Natural killer cell (primary cell): ENCODE results near the gene COPZ2. TPM values are rescaled to one million over a fixed set of nuclear protein-coding genes. Genes with fewer than 3 reads are reported as not detected.

Source experiments
- ATAC-seq, 3 donors: fragments of 150-1000 bp in 2 of 3; fragments of 200-7000 bp in 1 of 3; cut with Tn5 transposase; 1 replicate in 1 of 3; 2 replicates in 2 of 3; pipeline ENCODE4 v1.10.0; 2021; ENCODE audit warnings: mild to moderate bottlenecking in 2 of 3, moderate library complexity in 2 of 3
- DNase-seq, 2 donors: peaks; one replicate each; pipeline versions ENCODE4 v3.0.0 to v3.0.0-alpha.2; 2013 to 2021; ENCODE audit warnings: mixed read lengths in 1 of 2
- H3K27ac ChIP-seq: one replicate; pipeline ENCODE4 v1.5.1; 2013; ENCODE audit warnings: mild to moderate bottlenecking, low read length
- H3K27me3 ChIP-seq: one replicate; pipeline ENCODE4 v1.6.1; 2013; ENCODE audit warnings: low read length; ENCODE audit not compliant: control insufficient read depth, insufficient read depth
- H3K36me3 ChIP-seq: one replicate; pipeline ENCODE4 v1.6.1; 2013; ENCODE audit warnings: low read length; ENCODE audit not compliant: control insufficient read depth, insufficient read depth
- H3K4me1 ChIP-seq: one replicate; pipeline ENCODE4 v1.6.1; 2013; ENCODE audit warnings: low read length; ENCODE audit not compliant: control insufficient read depth, insufficient read depth
- H3K4me3 ChIP-seq: one replicate; pipeline ENCODE4 v1.5.1; 2013; ENCODE audit warnings: low read length
- H3K9me3 ChIP-seq: one replicate; pipeline ENCODE4 v1.6.1; 2013; ENCODE audit warnings: low read length; ENCODE audit not compliant: control insufficient read depth, insufficient read depth
- H3K27ac Mint-ChIP-seq, 2 donors: one replicate each; pipeline ENCODE4 v1.8.0; 2022; ENCODE audit warnings: mild to moderate bottlenecking in 2 of 2, mixed read lengths in 2 of 2, moderate library complexity in 1 of 2
- H3K27me3 Mint-ChIP-seq, 2 donors: one replicate each; pipeline ENCODE4 v1.8.0; 2022; ENCODE audit warnings: low read depth in 2 of 2, mixed read lengths in 2 of 2
- H3K36me3 Mint-ChIP-seq: one replicate; pipeline ENCODE4 v1.8.0; 2022; ENCODE audit warnings: mixed read lengths
- H3K4me1 Mint-ChIP-seq, 2 donors: one replicate each; pipeline ENCODE4 v1.8.0; 2022; ENCODE audit warnings: mixed read lengths in 2 of 2
- H3K4me3 Mint-ChIP-seq: one replicate; pipeline ENCODE4 v1.8.0; 2022; ENCODE audit warnings: mild to moderate bottlenecking, moderate library complexity, mixed read lengths
- H3K9me3 Mint-ChIP-seq, 2 donors: one replicate each; pipeline ENCODE4 v1.8.0; 2022; ENCODE audit warnings: mixed read lengths in 2 of 2
- CTCF ChIP-seq: fragments of 200-600 bp; IDR thresholded peaks from one replicate; pipeline ENCODE4 v1.8.0; 2022; ENCODE audit warnings: antibody characterized with exemption
- WGBS: methylation state at CpG from one replicate; pipeline ENCODE4 v1.1.7; 2013; ENCODE audit warnings: missing lambda C conversion rate; ENCODE audit not compliant: insufficient coverage; 5-methylcytosine and 5-hydroxymethylcytosine counted together
- intact Hi-C: fragments of 100-400 bp; cut with micrococcal nuclease; formaldehyde crosslinking; loops from one replicate; pipeline ENCODE4 v1.14.2; 2022
- total RNA-seq, 4 donors: library from RNA; stranded (reverse); fragments of 120-200 nt in 1 of 4; gene quantifications; one replicate each; pipeline versions ENCODE4 v1.2.3 to v1.2.4, GENCODE V29; 2013 to 2022

Gene COPZ2
- total RNA-seq, 3 donors from 2014 or later (not counting 1 experiment from before 2014, with no cell fraction given), result 15.9 to 19.1 (median 16.5) TPM

- H3K4me1 Mint-ChIP-seq, result peaks cover 20 to 38% of the 10 kb centered on the region in 2 donors
- ATAC-seq (no peak), DNase-seq (no peak)
- H3K27me3 Mint-ChIP-seq, result no peaks in the 10 kb centered on the region
- Histone ChIP-seq H3K4me3 (no peak overlapping the region), H3K36me3 (peaks cover 75% of the 10 kb centered on the region), H3K4me1 (peaks cover 17% of the 10 kb centered on the region), H3K9me3 (no peaks in the 10 kb centered on the region), H3K27ac (no peak overlapping the region), H3K27me3 (no peaks in the 10 kb centered on the region)
- no peaks in the 10 kb centered on the region for H3K9me3 Mint-ChIP-seq
- WGBS, result 97% methylated on average over 4 of the region's 4 CpGs
- TF ChIP-seq CTCF, result no peak
- H3K36me3 Mint-ChIP-seq, result no peaks in the 10 kb centered on the region
- no peak overlapping the region for H3K4me3 Mint-ChIP-seq
- intact Hi-C loops, result no loop called here
- H3K27ac Mint-ChIP-seq, result no peak overlapping the region
Measured at GRCh38 chr17:48057626-48058025, 20.0 kb upstream of the COPZ2 start.

GRCh38 chr17:48056879-48057278, 19.3 kb upstream of the COPZ2 start:
- Histone ChIP-seq H3K36me3 (peaks cover 73% of the 10 kb centered on the region), H3K27ac (no peak overlapping the region), H3K4me1 (peaks cover 24% of the 10 kb centered on the region), H3K4me3 (no peak overlapping the region), H3K27me3 (no peaks in the 10 kb centered on the region), H3K9me3 (no peaks in the 10 kb centered on the region)
- no peak for TF ChIP-seq CTCF
- intact Hi-C loops, result no loop called here
- H3K9me3 Mint-ChIP-seq, result no peaks in the 10 kb centered on the region
- ATAC-seq, result no peak
- H3K27ac Mint-ChIP-seq, result peak overlapping the region in 1 of 2 donors; percentile 54
- WGBS, result 95% methylated on average over 2 of the region's 2 CpGs
- peaks cover 25 to 45% of the 10 kb centered on the region in 2 donors for H3K4me1 Mint-ChIP-seq
- H3K36me3 Mint-ChIP-seq, result no peaks in the 10 kb centered on the region
- no peak overlapping the region for H3K4me3 Mint-ChIP-seq
- no peak for DNase-seq
- H3K27me3 Mint-ChIP-seq, result no peaks in the 10 kb centered on the region

GRCh38 chr17:48056246-48056745, 18.7 kb upstream of the COPZ2 start:
- no peak for TF ChIP-seq CTCF
- no peak overlapping the region for H3K4me3 Mint-ChIP-seq
- no peak overlapping the region for H3K27ac ChIP-seq
- ATAC-seq (no peak), DNase-seq (no peak)
- no peaks in the 10 kb centered on the region for H3K9me3 ChIP-seq
- no peak overlapping the region for H3K4me3 ChIP-seq
- H3K4me1 ChIP-seq, result peaks cover 28% of the 10 kb centered on the region
- no peaks in the 10 kb centered on the region for H3K27me3 ChIP-seq
- intact Hi-C loops, result no loop called here
- peaks cover 72% of the 10 kb centered on the region for H3K36me3 ChIP-seq
- H3K9me3 Mint-ChIP-seq, result no peaks in the 10 kb centered on the region
- no peaks in the 10 kb centered on the region for H3K27me3 Mint-ChIP-seq
- peaks cover 28 to 51% of the 10 kb centered on the region in 2 donors for H3K4me1 Mint-ChIP-seq
- peak overlapping the region in 1 of 2 donors; percentile 54 for H3K27ac Mint-ChIP-seq
- no peaks in the 10 kb centered on the region for H3K36me3 Mint-ChIP-seq
- WGBS, result 91% methylated on average over 9 of the region's 10 CpGs
